Adrenal gland (tissue), 5 donors: Measurements from ENCODE around the gene DCBLD1.

ENCODE experiments used
- CTCF ChIP-seq, 6 experiments: fragments of 450-650 bp in 4 of 6; fragments of 200-600 bp in 2 of 6; sonication (generic) in 1 of 6; IDR thresholded peaks; 1 replicate in 5 of 6; 2 replicates in 1 of 6; pipeline versions ENCODE4 v1.5.1 to v1.8.0; 2016 to 2021; ENCODE audit warnings: antibody characterized with exemption in 6 of 6, mild to moderate bottlenecking in 2 of 6, moderate library complexity in 1 of 6
- POLR2A ChIP-seq, 2 donors: fragments of 450-650 bp; IDR thresholded peaks; one replicate each; pipeline ENCODE4 v1.6.1; 2017; ENCODE audit warnings: antibody characterized with exemption in 2 of 2, mild to moderate bottlenecking in 2 of 2, moderate library complexity in 1 of 2
- donor health status: DM: no; HTN: no; CAD: no.

DNA sequence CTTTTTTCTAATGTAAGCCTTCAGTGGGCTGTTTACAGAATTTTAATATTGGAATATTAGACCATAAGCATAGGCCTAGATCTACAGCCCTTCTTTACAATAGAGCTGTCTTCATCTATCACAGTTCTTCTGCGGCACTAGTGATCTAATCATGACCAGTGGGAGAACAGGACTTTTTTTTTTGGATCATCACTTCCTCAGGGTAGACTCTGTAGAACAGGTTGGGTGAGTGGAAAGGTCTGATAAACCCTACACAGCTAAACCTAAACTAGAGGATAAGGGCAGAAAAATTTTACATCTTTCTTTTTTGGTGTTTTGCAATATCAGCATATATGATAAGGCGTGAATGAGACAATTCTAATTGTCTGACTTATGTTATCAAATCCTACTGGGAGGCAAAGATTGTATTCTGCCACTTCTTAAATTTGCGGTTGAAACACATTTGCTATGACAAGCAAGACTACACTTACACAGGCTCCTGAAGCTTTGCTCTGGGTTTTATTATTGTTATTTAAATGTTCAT lies 67.7 kb downstream of the DCBLD1 start:
- TF ChIP-seq CTCF (IDR thresholded peaks at IDR 0.05): no peak
- TF ChIP-seq POLR2A (IDR thresholded peaks at IDR 0.05): no peak
